K562 (cell line): ENCODE measurements around the gene ANAPC16. TPM values are rescaled to one million over a fixed set of nuclear protein-coding genes. Genes with fewer than 3 reads are reported as not detected.

Experiments used
- CHD7 ChIP-seq: fragments of 200-600 bp; sonication (generic); IDR thresholded peaks from one replicate; pipeline ENCODE4 v1.6.1; 2012; ENCODE audit warnings: mild to moderate bottlenecking, low read depth, low read length, inconsistent platforms
- MGA ChIP-seq: fragments of 450-650 bp; IDR thresholded peaks from 2 replicates; pipeline ENCODE4 v1.6.1; 2016; ENCODE audit warnings: mild to moderate bottlenecking, moderate library complexity
- MYBL2 ChIP-seq, 2 experiments: fragments of 450-650 bp in 1 of 2; sonication (generic) in 1 of 2; formaldehyde crosslinking in 1 of 2; IDR thresholded peaks; 2 replicates each; pipeline versions ENCODE4 v1.6.1 to v1.8.1; 2017 to 2022; ENCODE audit warnings: borderline replicate concordance in 1 of 2, inconsistent platforms in 1 of 2, low read depth in 1 of 2, mild to moderate bottlenecking in 1 of 2, missing genetic modification reagents in 1 of 2, moderate library complexity in 1 of 2
- polyA plus RNA-seq, 8 experiments: library from polyadenylated mRNA; depleted of rRNA in 4 of 8; stranded (reverse) in 5 of 8; unstranded in 3 of 8; fragments of >200 nt; fragmentation: Nextera tagmentation in 2 of 8; fragmentation: Illumina TruSeq in 1 of 8; extraction: Ambion mirVana in 2 of 8; extraction: Trizol in 1 of 8; gene quantifications; 2 replicates each; pipeline versions ENCODE4 v1.2.1 to v1.2.3, GENCODE V29; 2011 to 2014; ENCODE audit warnings: inconsistent platforms in 1 of 8, missing spikeins in 1 of 8
- total RNA-seq, 7 experiments: library from RNA; depleted of rRNA in 6 of 7; stranded (reverse); fragments of >200 nt in 6 of 7; fragmentation: Illumina TruSeq in 2 of 7; extraction: Trizol in 2 of 7; gene quantifications; 2 replicates each; pipeline versions ENCODE4 v1.2.1 to v1.2.3, GENCODE V29; 2011 to 2021; ENCODE audit warnings: low replicate concordance in 1 of 7

Gene ANAPC16
- total and polyA plus RNA-seq, 9 of the 15 experiments (the other 6 are each of a cell fraction or from before 2014, with no cell fraction given) = 42.6 to 208 (median 108) TPM

GRCh38 chr10:72171175-72171630, 44.6 kb upstream of the ANAPC16 start (continued):
- TF ChIP-seq CHD7 (no peak), MYBL2 (IDR thresholded peaks at IDR 0.05; ENCODE audit: low read depth) (no peak), MYBL2 (CRISPR knock-in tag; IDR thresholded peaks at IDR 0.05; ENCODE audit: borderline replicate concordance) (no peak), MGA (no peak)
